DND-41 (cell line): Measurements from ENCODE around the gene TBC1D4.

ENCODE experiments used
- ATAC-seq: fragments of 200-7000 bp; cut with Tn5 transposase; 3 replicates; pipeline ENCODE4 v1.9.1; 2021; ENCODE audit warnings: low read depth; ENCODE audit not compliant: insufficient read depth
- DNase-seq: peaks from one replicate; pipeline ENCODE4 v3.0.0-alpha.2; 2020
- H2AFZ ChIP-seq: 2 replicates; pipeline ENCODE4 v1.6.0; 2012; ENCODE audit warnings: low read depth, low read length
- H3K27ac ChIP-seq: 2 replicates; pipeline ENCODE4 v1.5.1; 2012; ENCODE audit warnings: low read length, inconsistent platforms
- H3K27me3 ChIP-seq: fragments of 200-600 bp; sonication (generic); 2 replicates; pipeline ENCODE4 v1.6.0; 2012; ENCODE audit warnings: low read length, mild to moderate bottlenecking, inconsistent platforms; ENCODE audit not compliant: insufficient read depth, poor library complexity
- H3K36me3 ChIP-seq: 2 replicates; pipeline ENCODE4 v1.5.1; 2012; ENCODE audit warnings: low read length, inconsistent platforms; ENCODE audit not compliant: insufficient read depth
- H3K4me1 ChIP-seq: 2 replicates; pipeline ENCODE4 v1.5.1; 2012; ENCODE audit warnings: mild to moderate bottlenecking, low read length; ENCODE audit not compliant: insufficient read depth
- H3K4me2 ChIP-seq: 2 replicates; pipeline ENCODE4 v1.6.0; 2012; ENCODE audit warnings: mild to moderate bottlenecking, moderate library complexity, low read length, inconsistent platforms; ENCODE audit not compliant: insufficient read depth
- H3K4me3 ChIP-seq, 2 experiments: fragments of 200-600 bp in 1 of 2; shearing (Covaris generic) in 1 of 2; 2 replicates each; pipeline ENCODE4 v1.5.1; 2012 to 2016; ENCODE audit warnings: inconsistent platforms in 2 of 2, low read length in 2 of 2, mild to moderate bottlenecking in 2 of 2, low read depth in 1 of 2, moderate library complexity in 1 of 2
- H3K79me2 ChIP-seq: 2 replicates; pipeline ENCODE4 v1.6.0; 2012; ENCODE audit warnings: low read length, inconsistent platforms; ENCODE audit not compliant: insufficient read depth
- H3K9ac ChIP-seq: 2 replicates; pipeline ENCODE4 v1.6.0; 2012; ENCODE audit warnings: low read depth, mild to moderate bottlenecking, inconsistent platforms, low read length, moderate library complexity
- H3K9me3 ChIP-seq: 2 replicates; pipeline ENCODE4 v1.5.1; 2012; ENCODE audit warnings: low read length, moderate library complexity, mild to moderate bottlenecking, inconsistent platforms; ENCODE audit not compliant: insufficient read depth, severe bottlenecking
- H4K20me1 ChIP-seq: 2 replicates; pipeline ENCODE4 v1.6.0; 2012; ENCODE audit warnings: low read length; ENCODE audit not compliant: insufficient read depth
- EZH2 ChIP-seq: IDR thresholded peaks from 3 replicates; pipeline ENCODE4 v1.6.1; 2012; ENCODE audit warnings: borderline replicate concordance, low read depth, mild to moderate bottlenecking, moderate library complexity, low read length, inconsistent platforms; ENCODE audit not compliant: severe bottlenecking
- TF ChIP-seq, protein P1 (sequence below): IDR thresholded peaks from 2 replicates; pipeline ENCODE4 v1.5.1; 2012; ENCODE audit warnings: borderline replicate concordance, low read length, moderate library complexity, mild to moderate bottlenecking; ENCODE audit not compliant: poor library complexity, severe bottlenecking; ENCODE audit errors: extremely low read depth

TBC1D4 gene

GRCh38 chr13:75399168-75399878 is 82.6 kb downstream of the TBC1D4 start:
- Histone ChIP-seq H3K36me3 (no peaks in the 10 kb centered on the region), H3K4me1 (no peaks in the 10 kb centered on the region), H3K9me3 (no peaks in the 10 kb centered on the region), H4K20me1 (no peaks in the 10 kb centered on the region), H3K27ac (no peak overlapping the region), H3K4me3 (no peak overlapping the region), H2AFZ (no peak overlapping the region), H3K9ac (no peak overlapping the region), H3K27me3 (no peaks in the 10 kb centered on the region), H3K4me2 (no peak overlapping the region), H3K79me2 (no peaks in the 10 kb centered on the region)
- ATAC-seq (no peak), DNase-seq (no peak)
- TF ChIP-seq, protein P1, sequence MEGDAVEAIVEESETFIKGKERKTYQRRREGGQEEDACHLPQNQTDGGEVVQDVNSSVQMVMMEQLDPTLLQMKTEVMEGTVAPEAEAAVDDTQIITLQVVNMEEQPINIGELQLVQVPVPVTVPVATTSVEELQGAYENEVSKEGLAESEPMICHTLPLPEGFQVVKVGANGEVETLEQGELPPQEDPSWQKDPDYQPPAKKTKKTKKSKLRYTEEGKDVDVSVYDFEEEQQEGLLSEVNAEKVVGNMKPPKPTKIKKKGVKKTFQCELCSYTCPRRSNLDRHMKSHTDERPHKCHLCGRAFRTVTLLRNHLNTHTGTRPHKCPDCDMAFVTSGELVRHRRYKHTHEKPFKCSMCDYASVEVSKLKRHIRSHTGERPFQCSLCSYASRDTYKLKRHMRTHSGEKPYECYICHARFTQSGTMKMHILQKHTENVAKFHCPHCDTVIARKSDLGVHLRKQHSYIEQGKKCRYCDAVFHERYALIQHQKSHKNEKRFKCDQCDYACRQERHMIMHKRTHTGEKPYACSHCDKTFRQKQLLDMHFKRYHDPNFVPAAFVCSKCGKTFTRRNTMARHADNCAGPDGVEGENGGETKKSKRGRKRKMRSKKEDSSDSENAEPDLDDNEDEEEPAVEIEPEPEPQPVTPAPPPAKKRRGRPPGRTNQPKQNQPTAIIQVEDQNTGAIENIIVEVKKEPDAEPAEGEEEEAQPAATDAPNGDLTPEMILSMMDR = no peak
- no peak for TF ChIP-seq EZH2

DNA sequence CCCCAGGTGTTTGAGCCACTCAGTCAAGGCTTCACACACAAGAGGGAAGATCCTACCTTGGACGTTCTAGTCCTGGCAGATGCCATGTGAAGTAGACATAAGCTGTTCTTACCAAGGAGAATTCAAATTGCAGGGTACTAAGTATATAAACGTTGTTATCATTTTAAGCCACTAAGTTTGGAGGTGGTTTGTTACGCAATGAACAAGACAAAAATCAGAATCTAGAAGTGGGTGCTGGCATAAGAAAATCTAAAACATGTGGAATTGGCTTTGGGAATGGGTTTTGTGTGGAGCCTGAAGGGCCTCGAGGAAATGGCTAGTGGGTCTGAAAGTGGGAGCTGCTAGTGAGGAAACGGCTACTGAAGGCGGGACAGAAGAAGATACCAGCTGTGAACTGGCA is 83.9 kb downstream of the TBC1D4 start:
- no peak overlapping the region for H3K4me3 ChIP-seq
- no peak for ATAC-seq

DNA sequence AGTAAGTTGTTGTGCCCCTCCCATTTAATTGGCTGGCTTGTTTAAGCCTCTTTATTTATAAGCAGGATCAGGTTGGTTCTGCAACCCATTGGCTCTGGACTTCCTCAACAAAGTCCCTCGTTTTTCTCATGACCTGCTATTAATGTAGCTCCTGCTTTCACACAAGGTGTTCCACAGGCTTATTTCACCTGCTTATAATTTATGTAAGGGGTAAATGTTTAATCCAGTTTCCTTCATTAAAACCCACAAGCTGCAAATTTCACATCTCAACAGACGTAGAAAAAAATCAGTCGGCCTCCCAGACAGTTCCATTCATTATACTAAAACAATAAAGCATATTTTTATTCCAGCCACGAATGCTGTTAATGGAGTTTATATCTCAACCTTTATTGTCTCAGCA is 86.1 kb downstream of the TBC1D4 start:
- Histone ChIP-seq H3K79me2 (no peaks in the 10 kb centered on the region), H3K27ac (no peak overlapping the region), H3K9ac (no peak overlapping the region), H3K27me3 (no peaks in the 10 kb centered on the region), H3K4me3 (no peak overlapping the region), H3K4me1 (no peaks in the 10 kb centered on the region), H2AFZ (no peak overlapping the region), H3K9me3 (no peaks in the 10 kb centered on the region), H3K36me3 (no peaks in the 10 kb centered on the region), H4K20me1 (no peaks in the 10 kb centered on the region), H3K4me2 (no peak overlapping the region)
- no peak for ATAC-seq
- no peak for DNase-seq
- TF ChIP-seq, protein P1 = no peak
- no peak for TF ChIP-seq EZH2

More for the DNA sequence above, 83.9 kb downstream of the TBC1D4 start:
- no peak overlapping the region for H2AFZ ChIP-seq
- H4K20me1 ChIP-seq = no peaks in the 10 kb centered on the region
- H3K4me1 ChIP-seq = no peaks in the 10 kb centered on the region
- H3K9ac ChIP-seq = no peak overlapping the region
- H3K36me3 ChIP-seq = no peaks in the 10 kb centered on the region
- no peak for DNase-seq
- H3K9me3 ChIP-seq = no peaks in the 10 kb centered on the region
- TF ChIP-seq, protein P1 = no peak
- TF ChIP-seq EZH2 = no peak
- no peaks in the 10 kb centered on the region for H3K27me3 ChIP-seq
- no peaks in the 10 kb centered on the region for H3K79me2 ChIP-seq
- H3K27ac ChIP-seq = no peak overlapping the region
- no peak overlapping the region for H3K4me2 ChIP-seq
